Hematopoietic multipotent progenitor cell treated with erythropoietin and hydrocortisone succinate and interleukin-3 and kit ligand, for 8 days (in vitro differentiated cells): ENCODE measurements around the gene VPS13C.

ENCODE experiments used
- DNase-seq: peaks from one replicate; pipeline ENCODE4 v3.0.0-alpha.2; 2015

Gene VPS13C

GRCh38 chr15:61935493-61935892 is 124.8 kb downstream of the VPS13C start:
- DNase-seq: no peak

- no peak for DNase-seq
Measured at GRCh38 chr15:61929452-61929851, 130.8 kb downstream of the VPS13C start.

GRCh38 chr15:61923173-61923572 is 137.1 kb downstream of the VPS13C start:
- DNase-seq: no peak

- no peak for DNase-seq
Measured at GRCh38 chr15:61921093-61921492, 139.2 kb downstream of the VPS13C start.

GRCh38 chr15:61917457-61917856 is 142.8 kb downstream of the VPS13C start:
- no peak for DNase-seq

- no peak for DNase-seq
Measured at GRCh38 chr15:61916104-61916503, 144.1 kb downstream of the VPS13C start.

GRCh38 chr15:61915640-61916039 is 144.6 kb downstream of the VPS13C start:
- no peak for DNase-seq

- no peak for DNase-seq
Measured at GRCh38 chr15:61910839-61911369, 149.3 kb downstream of the VPS13C start.

GRCh38 chr15:61908241-61908640 is 152.0 kb downstream of the VPS13C start:
- DNase-seq: no peak

GRCh38 chr15:61907753-61908086 is 152.5 kb downstream of the VPS13C start:
- no peak for DNase-seq

GRCh38 chr15:61906961-61907752 is 153.1 kb downstream of the VPS13C start:
- DNase-seq: no peak

GRCh38 chr15:61893146-61893545 is 167.1 kb downstream of the VPS13C start:
- no peak for DNase-seq

- no peak for DNase-seq
Measured at GRCh38 chr15:61892140-61892539, 168.1 kb downstream of the VPS13C start.

- DNase-seq: no peak
Measured at GRCh38 chr15:61890106-61890505, 170.1 kb downstream of the VPS13C start.

- DNase-seq: no peak
Measured at GRCh38 chr15:61889706-61890105, 170.5 kb downstream of the VPS13C start.

- DNase-seq: no peak
Measured at GRCh38 chr15:61888074-61888780, 172.0 kb downstream of the VPS13C start.

GRCh38 chr15:61880084-61880483 is 180.2 kb downstream of the VPS13C start:
- no peak for DNase-seq

GRCh38 chr15:61879219-61879618 is 181.0 kb downstream of the VPS13C start:
- no peak for DNase-seq

GRCh38 chr15:61871926-61872522 is 188.2 kb downstream of the VPS13C start:
- DNase-seq: peak; percentile 43

- DNase-seq: no peak
Measured at GRCh38 chr15:61869656-61870055, 190.6 kb downstream of the VPS13C start.

GRCh38 chr15:61861962-61862361 is 198.3 kb downstream of the VPS13C start:
- DNase-seq: no peak

- no peak for DNase-seq
Measured at GRCh38 chr15:61857169-61857829, 202.9 kb downstream of the VPS13C start.

GRCh38 chr15:61856295-61856694 is 204.0 kb downstream of the VPS13C start:
- no peak for DNase-seq
